Measurements from ENCODE around the gene SDC1. TPM values are rescaled to one million over a fixed set of nuclear protein-coding genes. Genes with fewer than 3 reads are reported as not detected.

The SDC1 gene
- total RNA-seq, 2 experiments from 2014 or later: 0.33 TPM; not detected in 1

DNA sequence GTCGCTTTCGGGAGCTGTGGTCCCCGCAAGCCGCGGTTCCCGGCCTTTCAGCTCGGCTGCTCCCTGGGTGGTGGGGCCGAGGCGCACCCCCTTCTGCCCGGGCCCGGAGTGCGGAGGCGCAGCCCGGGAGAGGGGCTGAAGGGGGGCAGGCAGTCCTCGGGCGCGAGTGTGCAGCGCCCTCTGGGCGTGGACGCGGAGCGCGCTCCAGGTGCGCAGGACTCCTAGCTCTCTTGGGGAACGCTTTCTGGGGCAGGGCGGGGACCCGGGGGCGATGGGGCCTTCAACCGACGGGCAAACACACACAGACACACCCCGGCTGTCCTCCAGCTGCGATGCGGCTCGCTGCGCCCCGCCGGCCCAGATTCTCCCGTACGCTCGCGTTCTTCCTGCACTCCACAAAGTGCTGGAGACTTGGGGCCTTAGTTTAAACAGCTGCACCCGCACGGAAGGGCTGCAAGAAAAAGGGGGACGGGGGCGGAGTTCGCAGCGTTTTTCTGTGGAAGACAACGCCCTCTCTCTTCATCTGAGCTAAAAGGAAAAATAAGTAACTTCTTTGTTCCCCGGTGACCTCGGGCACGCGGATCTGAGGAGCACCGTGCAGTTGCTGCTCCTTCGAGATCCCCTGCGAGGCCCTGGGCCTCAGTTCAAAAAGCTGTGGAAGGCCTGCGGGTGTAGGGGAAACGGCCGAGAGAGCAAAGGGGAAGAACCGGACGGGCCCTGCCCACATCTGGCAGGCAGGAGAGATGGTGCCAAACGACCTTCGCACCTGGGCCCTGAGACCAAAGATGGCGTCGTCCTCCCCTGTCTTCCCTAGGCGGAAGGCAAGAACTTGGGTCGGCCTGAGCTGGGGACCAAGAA lies 593 bp upstream of the SDC1 start:
- peaks cover 59% of the 10 kb centered on the region for H3K27me3 Mint-ChIP-seq
- H3K27ac Mint-ChIP-seq: no peak overlapping the region
- ChIA-PET POLR2A (interaction anchor here (0.8 to 1.2 kb wide), 2 partner anchors 17 to 37 kb away, joined by 3 read pairs; no protein-coding TSS in a partner anchor), CTCF (interaction anchor here (0.7 to 1.4 kb wide), 13 partner anchors 8 to 426 kb away, joined by 3 to 7 read pairs (median 3); partner anchors contain the start of genes HS1BP3 and RHOB)
- peak overlapping the region; percentile 43 for H3K4me3 Mint-ChIP-seq
- peak; percentile 46 for DNase-seq
- H3K9me3 Mint-ChIP-seq: no peaks in the 10 kb centered on the region
- peaks cover 12% of the 10 kb centered on the region for H3K4me1 Mint-ChIP-seq
- H3K36me3 Mint-ChIP-seq (ENCODE audit: low read depth): no peaks in the 10 kb centered on the region

DNA sequence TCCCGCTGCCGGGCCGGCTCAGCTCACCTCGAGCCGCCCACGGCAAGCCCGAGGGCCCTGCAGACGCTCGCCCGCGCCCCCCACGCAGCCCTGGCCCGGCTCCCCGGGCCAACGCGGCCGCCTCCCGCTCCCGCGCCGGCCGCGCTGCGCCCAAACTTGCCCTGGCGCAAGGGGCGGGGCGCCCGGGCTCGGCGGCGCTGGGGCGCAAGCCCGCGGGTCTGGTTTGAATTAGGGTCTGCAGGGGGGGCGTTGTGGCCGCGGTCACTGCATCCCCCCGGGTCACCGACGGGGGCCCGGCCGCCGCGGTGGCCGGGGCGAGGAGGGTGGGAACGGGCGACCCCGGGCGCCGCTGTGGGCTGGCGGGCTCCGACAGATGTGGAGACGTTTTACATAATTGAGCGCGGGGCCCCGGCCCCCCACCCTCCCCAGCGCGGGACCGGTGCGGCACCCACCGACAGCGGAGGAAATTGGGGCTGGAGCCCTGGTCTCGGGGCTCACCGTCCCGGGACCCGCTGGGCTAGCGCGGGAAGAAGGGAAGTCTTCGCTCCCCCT lies 690 bp downstream of the SDC1 start:
- DNase-seq: no peak
- Mint-ChIP-seq H3K4me1 (peaks cover 12% of the 10 kb centered on the region), H3K9me3 (no peaks in the 10 kb centered on the region), H3K4me3 (no peak overlapping the region), H3K27ac (no peak overlapping the region), H3K27me3 (peaks cover 60% of the 10 kb centered on the region), H3K36me3 (ENCODE audit: low read depth) (no peaks in the 10 kb centered on the region)
- CTCF ChIA-PET: interaction anchor here (1.0 to 1.4 kb wide), 3 partner anchors 8 to 269 kb away, joined by 3 to 4 read pairs (median 4); no protein-coding TSS in a partner anchor
- POLR2A ChIA-PET: interaction anchor here (1.2 kb wide), 1 partner anchor 18 kb away, joined by 3 read pairs; no protein-coding TSS in a partner anchor

DNA sequence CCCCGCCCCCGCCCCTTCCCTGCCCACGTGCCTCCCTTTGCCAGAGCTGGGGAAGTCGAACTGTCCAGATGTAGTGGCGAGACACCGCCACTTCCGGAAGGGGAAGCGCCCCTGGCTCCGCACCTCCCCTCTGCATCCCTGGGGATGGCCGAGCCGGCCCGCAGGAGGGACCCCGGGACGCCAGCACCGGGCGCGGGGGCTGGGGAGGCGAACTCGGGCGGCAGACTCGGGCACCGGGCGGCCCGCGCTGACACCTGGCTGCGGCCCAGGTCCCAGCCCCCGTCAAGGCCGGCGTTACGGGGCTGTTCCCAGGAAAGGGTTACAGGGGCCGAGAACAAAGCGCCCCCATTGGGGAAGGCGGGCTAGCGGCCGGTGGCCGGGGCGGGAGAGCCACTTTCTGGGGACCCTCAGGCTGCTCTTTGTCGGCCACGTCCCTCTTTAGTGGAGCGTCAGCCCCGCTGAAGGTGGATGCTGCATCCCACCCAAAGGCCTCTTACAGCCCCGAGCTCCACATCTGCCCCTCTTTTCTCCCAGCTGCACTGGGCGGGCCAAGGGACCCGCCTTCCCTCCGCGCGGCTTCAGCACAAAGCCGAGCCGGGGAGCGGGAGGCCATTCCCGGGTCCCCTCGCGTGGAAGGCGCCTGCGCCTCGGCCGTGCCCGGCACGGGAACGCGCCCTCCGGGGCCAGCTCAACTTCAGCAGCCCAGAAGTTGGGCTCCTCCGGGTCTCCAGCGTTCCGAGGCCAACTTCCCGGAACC lies 1.3 kb downstream of the SDC1 start:
- Mint-ChIP-seq H3K4me1 (peaks cover 12% of the 10 kb centered on the region), H3K4me3 (no peak overlapping the region), H3K27me3 (peaks cover 57% of the 10 kb centered on the region), H3K9me3 (no peaks in the 10 kb centered on the region), H3K36me3 (ENCODE audit: low read depth) (no peaks in the 10 kb centered on the region), H3K27ac (no peak overlapping the region)
- CTCF ChIA-PET: interaction anchor here (0.5 to 1.0 kb wide), 2 partner anchors 8 to 405 kb away, joined by 3 to 4 read pairs; no protein-coding TSS in a partner anchor
- POLR2A ChIA-PET: no interaction called here
- DNase-seq: no peak

DNA sequence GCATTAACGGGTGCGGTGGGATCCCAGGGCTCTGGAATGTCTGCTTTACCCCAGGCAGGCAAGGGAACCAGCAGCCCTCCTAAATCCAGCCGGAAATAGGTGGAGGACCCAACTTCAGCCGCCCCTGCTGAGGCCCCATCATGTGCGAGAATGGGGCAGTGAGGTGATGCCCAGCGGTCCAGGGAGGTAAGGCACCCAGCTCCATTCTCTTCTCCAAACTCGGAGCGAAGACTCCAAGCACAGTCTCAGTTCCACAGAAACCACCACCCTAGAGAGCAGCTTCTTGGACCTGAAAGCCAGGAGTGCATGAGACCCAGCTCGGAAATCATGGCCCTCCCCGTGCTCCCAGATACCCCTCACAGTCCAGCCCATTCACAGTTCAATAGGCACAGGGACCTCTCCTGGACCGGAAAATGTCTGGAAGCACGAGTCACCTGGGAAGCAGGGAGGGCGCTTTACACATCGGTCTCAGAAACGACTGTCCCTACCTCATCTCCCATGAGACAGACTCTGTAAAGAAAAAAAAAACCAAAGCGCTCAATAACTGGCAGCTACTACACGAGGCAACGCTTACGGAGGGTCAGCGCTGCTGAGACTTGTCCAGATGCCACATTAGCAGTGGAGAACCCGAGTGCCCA lies 2.0 kb downstream of the SDC1 start:
- H3K36me3 Mint-ChIP-seq (ENCODE audit: low read depth): no peaks in the 10 kb centered on the region
- H3K27me3 Mint-ChIP-seq: peaks cover 57% of the 10 kb centered on the region
- ChIA-PET POLR2A (no interaction called here), CTCF (interaction anchor here (1.6 kb wide), 1 partner anchor 207 kb away, joined by 4 read pairs; no protein-coding TSS in a partner anchor)
- no peak for DNase-seq
- H3K27ac Mint-ChIP-seq: no peak overlapping the region
- peaks cover 12% of the 10 kb centered on the region for H3K4me1 Mint-ChIP-seq
- H3K4me3 Mint-ChIP-seq: peak overlapping the region; percentile 4
- H3K9me3 Mint-ChIP-seq: no peaks in the 10 kb centered on the region

DNA sequence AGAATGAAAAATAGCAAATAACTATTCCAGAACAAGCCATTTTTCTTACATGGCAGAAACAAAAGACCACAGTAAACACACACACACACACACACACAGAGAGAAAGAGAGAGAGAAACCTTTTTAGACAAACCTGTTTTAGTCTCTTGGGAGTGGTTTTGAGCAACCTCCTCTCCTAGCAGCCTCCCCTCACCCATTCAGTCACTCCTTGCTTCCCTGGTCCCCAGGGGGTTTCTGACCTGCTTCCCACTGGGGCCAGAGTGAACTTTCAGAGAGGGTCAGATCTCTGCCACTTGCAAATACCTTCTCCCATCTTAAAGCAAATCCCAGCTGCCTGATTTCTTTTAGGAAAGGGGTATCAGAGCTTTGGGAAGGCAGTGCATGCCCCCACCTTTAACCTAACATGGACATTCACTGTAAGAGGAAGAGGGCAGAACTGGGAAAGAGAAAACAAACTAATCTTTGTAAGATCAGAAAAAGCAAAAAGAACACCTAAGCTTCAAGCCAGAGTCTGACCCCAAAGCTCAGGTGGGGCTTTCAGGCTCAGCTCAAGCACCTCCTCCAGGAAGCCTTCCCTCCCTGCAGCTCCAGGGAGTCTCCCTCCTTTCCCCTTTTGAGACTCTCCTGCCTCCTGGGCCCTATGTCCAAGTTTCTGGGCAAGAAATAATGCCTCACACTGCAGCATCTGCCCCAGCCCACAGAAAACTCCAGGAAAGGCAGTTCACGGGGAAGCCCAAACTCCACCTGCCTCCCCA lies 2.7 kb downstream of the SDC1 start:
- Mint-ChIP-seq H3K36me3 (ENCODE audit: low read depth) (no peaks in the 10 kb centered on the region), H3K4me1 (peaks cover 12% of the 10 kb centered on the region), H3K27ac (no peak overlapping the region), H3K9me3 (no peaks in the 10 kb centered on the region), H3K4me3 (no peak overlapping the region), H3K27me3 (peaks cover 50% of the 10 kb centered on the region)
- ChIA-PET CTCF (interaction anchor here (1.6 kb wide), 1 partner anchor 207 kb away, joined by 4 read pairs; no protein-coding TSS in a partner anchor), POLR2A (no interaction called here)
- DNase-seq: no peak

DNA sequence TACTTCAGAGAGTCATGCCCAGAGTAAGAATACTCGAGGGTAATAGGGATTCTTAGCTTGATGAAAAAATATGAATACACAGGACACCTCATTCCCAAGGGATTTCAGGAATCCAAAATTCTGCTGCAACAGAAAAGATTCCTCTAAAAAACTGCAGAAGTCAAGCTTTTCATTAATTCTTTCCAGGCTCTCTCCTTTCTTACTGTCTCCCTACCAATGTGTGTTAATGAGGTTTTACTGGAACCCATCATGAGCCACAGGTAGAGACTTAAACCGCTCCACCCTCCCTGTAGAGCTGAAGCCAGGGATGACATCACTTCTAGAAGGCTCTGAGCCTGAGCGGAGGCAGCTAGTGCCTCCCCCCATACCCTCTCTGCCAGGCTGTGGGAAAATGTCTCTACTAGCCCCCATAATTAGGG lies 3.4 kb downstream of the SDC1 start:
- Mint-ChIP-seq H3K4me3 (no peak overlapping the region), H3K9me3 (no peaks in the 10 kb centered on the region), H3K4me1 (peaks cover 12% of the 10 kb centered on the region), H3K36me3 (ENCODE audit: low read depth) (no peaks in the 10 kb centered on the region), H3K27ac (no peak overlapping the region), H3K27me3 (peaks cover 47% of the 10 kb centered on the region)
- ChIA-PET POLR2A (no interaction called here), CTCF (interaction anchor here (1.6 kb wide), 1 partner anchor 206 kb away, joined by 4 read pairs; no protein-coding TSS in a partner anchor)
- DNase-seq: no peak

DNA sequence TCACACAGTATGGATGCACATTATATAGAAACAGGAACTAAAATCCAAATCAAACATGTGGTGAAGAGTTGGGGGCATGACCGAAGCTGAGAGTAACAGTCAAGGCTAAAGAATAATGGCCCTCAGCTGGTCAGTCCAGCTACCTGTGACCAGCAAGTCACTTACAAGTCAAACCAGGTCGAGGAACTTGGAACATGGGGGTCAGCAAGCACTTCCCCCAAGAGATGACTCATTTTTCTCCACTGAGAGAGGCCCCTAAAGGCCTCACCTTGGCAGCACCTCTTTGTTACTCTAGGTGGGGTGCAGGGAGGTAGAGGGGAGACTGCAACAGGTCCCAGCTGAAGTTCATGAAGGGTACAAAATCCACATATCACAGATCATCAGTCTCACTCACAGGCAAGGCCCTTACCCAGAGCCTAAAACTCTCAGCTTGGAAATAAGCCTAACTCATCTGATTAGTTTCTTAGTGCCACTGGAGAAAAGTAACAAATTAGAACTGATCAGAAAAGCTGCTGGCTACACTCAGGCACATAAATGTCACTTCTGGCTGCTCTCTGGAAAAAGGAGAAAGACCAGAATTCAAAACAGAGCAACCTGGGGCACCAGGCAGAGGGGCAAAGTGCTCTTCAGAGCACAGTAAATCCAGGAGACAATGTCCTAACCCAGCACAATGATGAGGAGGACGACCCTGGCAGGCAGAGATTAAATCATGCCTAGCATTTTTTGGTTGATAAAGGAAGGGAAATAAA lies 4.0 kb downstream of the SDC1 start:
- H3K27ac Mint-ChIP-seq: no peak overlapping the region
- H3K27me3 Mint-ChIP-seq: peaks cover 44% of the 10 kb centered on the region
- DNase-seq: no peak
- ChIA-PET CTCF (interaction anchor here (1.6 kb wide), 1 partner anchor 205 kb away, joined by 4 read pairs; no protein-coding TSS in a partner anchor), POLR2A (no interaction called here)
- no peaks in the 10 kb centered on the region for H3K36me3 Mint-ChIP-seq (ENCODE audit: low read depth)
- H3K4me3 Mint-ChIP-seq: no peak overlapping the region
- H3K9me3 Mint-ChIP-seq: no peaks in the 10 kb centered on the region
- peaks cover 9% of the 10 kb centered on the region for H3K4me1 Mint-ChIP-seq

DNA sequence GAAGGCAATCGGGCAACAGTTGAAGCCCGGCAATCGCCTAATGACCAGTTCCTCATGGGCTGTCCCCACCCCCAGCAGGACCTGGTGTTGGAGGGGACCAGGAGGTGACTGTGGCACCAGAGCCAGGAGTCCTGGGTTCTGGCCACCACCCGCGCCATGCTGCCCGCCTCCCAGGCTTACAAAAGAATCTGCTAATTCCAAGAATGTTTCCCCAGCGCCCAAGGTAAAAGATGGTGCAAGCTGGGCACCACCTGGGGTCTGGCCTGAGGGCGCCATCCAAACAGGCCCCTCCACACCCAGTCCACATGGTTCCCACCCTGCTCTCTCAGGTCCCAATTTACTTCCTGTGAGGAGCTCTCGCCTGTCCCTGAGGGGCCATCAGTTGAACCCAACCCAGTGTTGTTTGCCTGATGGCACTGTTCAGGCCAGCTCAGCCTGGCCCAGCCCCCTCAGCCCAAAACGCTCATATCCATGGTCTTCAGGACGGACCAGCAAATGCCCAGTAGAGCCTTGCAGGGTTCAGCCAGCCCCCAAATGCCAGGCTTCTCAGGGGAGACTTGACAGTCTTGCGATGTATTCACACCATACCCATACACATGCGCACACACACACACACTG lies 5.1 kb downstream of the SDC1 start:
- peaks cover 38% of the 10 kb centered on the region for H3K27me3 Mint-ChIP-seq
- H3K27ac Mint-ChIP-seq: no peak overlapping the region
- no peaks in the 10 kb centered on the region for H3K9me3 Mint-ChIP-seq
- ChIA-PET POLR2A (no interaction called here), CTCF (no interaction called here)
- H3K4me1 Mint-ChIP-seq: peaks cover 4% of the 10 kb centered on the region
- no peak for DNase-seq
- H3K36me3 Mint-ChIP-seq (ENCODE audit: low read depth): no peaks in the 10 kb centered on the region
- H3K4me3 Mint-ChIP-seq: no peak overlapping the region

DNA sequence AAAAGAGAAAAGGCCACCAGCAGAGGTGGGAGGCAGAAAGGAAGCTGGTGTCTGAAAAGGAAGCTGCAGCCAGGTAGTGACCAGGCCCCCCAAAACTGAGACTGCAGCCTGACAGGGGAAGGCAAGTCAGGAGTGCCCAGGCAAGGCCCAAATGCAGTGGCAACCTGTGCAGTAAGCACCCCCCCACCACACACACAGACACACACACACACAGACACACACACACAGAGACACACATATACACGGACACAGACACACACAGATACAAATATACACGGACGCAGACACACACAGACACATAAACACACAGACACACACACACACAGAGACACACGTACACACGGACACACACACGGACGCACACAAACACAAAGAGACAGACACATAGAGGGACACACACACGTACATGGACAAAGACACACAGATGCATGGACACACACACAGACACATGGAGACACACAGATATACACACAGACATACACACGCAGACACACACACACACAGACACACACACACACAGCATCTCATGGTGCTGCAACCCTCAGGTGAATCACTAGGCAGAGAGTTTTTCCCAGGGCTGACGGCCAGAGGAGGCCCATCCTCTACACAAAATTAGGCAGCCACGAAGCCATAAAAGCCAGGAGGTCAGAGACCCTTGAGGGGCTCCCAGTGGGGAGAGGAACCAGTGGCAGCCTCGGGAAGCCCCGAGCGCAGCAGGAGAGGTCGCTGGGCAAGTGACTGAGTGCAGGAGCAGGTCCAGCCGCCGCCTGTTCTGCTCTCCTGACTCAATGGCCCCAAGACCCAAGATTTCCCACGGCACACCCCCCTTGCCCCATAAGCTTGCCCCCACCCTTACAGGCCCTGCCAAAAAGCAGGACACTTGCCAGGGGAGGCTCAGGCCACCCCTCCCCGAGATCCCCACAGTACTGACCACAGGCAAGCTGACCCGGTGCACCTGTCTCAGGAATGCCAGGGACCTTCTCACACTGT lies 6.3 kb downstream of the SDC1 start:
- H3K36me3 Mint-ChIP-seq (ENCODE audit: low read depth): no peaks in the 10 kb centered on the region
- ChIA-PET POLR2A (no interaction called here), CTCF (no interaction called here)
- H3K27ac Mint-ChIP-seq: no peak overlapping the region
- H3K4me3 Mint-ChIP-seq: no peak overlapping the region
- DNase-seq: no peak
- peaks cover 4% of the 10 kb centered on the region for H3K4me1 Mint-ChIP-seq
- H3K9me3 Mint-ChIP-seq: no peaks in the 10 kb centered on the region
- H3K27me3 Mint-ChIP-seq: peaks cover 39% of the 10 kb centered on the region

DNA sequence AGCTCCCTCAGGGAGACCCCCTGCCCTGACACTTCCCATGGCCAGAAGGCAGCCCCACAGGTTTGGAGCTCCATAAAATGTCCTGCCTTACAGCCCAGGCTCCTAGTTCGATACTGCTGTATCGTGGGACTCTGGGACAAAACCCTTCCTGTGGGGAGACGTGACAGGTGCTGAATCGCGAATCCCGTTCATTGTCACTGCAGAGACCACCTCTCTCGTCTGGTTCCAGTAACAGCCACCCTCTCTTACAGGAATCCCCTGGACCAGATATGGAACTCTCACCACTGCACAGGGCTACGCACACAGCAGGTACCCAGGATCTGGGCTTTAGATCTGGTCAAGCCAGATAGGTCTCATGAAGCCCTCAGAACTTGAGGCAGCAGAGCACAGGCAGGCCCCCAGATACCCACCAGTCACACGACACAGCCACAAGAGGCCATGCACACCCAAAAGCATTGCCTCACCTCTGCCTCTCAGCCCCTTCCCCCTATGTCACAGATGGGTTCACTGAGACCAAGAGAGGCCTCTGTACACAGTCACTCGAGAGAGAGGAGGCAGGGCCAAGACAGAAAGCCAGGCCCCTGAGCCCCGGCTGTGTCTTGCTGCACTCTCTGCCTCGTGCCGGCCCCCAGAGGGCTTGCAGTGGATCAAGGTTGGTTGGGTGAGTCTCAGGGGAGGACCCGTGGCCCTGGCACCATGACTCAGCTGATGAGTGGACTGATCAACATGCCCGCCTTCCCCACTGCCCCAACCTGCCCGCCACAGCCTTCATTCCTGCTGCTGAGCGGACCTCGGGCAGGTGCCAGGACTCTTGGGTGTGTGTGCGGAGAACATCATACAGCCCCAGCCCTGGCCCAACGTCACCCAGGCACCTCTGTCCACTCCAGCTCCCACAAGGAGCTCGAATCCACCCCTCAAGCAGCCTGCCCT lies 7.6 kb downstream of the SDC1 start:
- ChIA-PET POLR2A (no interaction called here), CTCF (no interaction called here)
- no peak overlapping the region for H3K27ac Mint-ChIP-seq

More for the DNA sequence above, 7.6 kb downstream of the SDC1 start:
- Mint-ChIP-seq H3K4me1 (no peaks in the 10 kb centered on the region), H3K9me3 (no peaks in the 10 kb centered on the region), H3K27me3 (peaks cover 31% of the 10 kb centered on the region), H3K4me3 (no peak overlapping the region), H3K36me3 (ENCODE audit: low read depth) (no peaks in the 10 kb centered on the region)
- no peak for DNase-seq

Data from activated CD4-positive, alpha-beta memory T cell treated with anti-CD3 and anti-CD28 coated beads, Interleukin-2, amount 10 ng/mL, durations not matched to agents 7 days and 5 days (primary cell).